Mammary epithelial cell (primary cell): Measurements from ENCODE around the gene CCP110.

Experiments used
- EZH2 ChIP-seq: IDR thresholded peaks from 2 replicates; pipeline ENCODE4 v1.6.1; 2012; ENCODE audit warnings: low read length, inconsistent platforms, borderline replicate concordance
- TF ChIP-seq, protein P1 (sequence below), 2 donors: IDR thresholded peaks in 1 of 2; conservative IDR thresholded peaks in 1 of 2; 2 replicates each; pipeline ENCODE4 v1.5.1; 2011 to 2012; ENCODE audit warnings: inconsistent platforms in 2 of 2, low read length in 2 of 2, mild to moderate bottlenecking in 2 of 2, control low read depth in 1 of 2, low read depth in 1 of 2; ENCODE audit not compliant: insufficient read depth in 1 of 2; ENCODE audit errors: extremely low read depth in 1 of 2

DNA sequence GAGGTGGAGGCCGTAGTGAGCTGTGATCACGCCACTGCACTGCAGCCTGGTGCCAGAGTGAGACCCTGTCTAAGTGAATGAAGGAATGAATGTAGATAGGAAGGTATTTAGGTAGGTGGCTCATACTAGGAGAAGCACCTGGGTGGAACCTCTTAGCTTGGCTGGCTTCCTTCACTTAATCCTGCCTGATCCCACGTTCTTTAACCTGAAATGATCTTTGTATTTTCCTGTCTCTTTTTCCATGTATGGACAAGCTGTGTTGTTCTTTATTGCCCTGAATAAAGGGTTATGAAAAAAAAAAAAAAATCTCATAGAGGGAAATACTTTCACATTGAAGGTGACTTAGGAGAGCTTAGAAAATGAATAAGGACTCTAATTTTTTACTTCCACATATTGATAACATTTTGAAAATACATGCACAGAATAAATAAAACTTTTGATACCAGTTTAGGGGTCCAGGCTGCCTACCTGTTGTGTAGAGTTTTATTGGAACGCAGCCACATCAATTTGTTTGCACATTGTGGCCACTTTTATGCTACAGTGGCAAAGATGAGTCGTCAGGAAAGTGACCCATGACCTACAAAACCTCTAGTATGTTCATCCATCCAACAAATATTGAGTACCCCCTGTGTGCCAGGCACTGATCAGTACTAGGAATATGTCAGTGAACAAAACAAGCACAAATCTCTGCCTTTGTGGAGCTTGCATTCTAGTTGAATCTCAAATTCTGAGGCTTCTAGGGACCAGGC lies 76.4 kb downstream of the CCP110 start:
- TF ChIP-seq, protein P1, sequence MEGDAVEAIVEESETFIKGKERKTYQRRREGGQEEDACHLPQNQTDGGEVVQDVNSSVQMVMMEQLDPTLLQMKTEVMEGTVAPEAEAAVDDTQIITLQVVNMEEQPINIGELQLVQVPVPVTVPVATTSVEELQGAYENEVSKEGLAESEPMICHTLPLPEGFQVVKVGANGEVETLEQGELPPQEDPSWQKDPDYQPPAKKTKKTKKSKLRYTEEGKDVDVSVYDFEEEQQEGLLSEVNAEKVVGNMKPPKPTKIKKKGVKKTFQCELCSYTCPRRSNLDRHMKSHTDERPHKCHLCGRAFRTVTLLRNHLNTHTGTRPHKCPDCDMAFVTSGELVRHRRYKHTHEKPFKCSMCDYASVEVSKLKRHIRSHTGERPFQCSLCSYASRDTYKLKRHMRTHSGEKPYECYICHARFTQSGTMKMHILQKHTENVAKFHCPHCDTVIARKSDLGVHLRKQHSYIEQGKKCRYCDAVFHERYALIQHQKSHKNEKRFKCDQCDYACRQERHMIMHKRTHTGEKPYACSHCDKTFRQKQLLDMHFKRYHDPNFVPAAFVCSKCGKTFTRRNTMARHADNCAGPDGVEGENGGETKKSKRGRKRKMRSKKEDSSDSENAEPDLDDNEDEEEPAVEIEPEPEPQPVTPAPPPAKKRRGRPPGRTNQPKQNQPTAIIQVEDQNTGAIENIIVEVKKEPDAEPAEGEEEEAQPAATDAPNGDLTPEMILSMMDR (conservative IDR thresholded peaks at IDR 0.05 in 1 of 2, IDR thresholded peaks at IDR 0.05 in 1 of 2; ENCODE audit: extremely low read depth in 1 of 2, insufficient read depth in 1 of 2, low read depth in 1 of 2, low read length in 2 of 2) = no peak
- TF ChIP-seq EZH2 = no peak
